Renal cortical epithelial cell (primary cell): ENCODE data around the gene AUTS2. TPM values are rescaled to one million over a fixed set of nuclear protein-coding genes. Genes with fewer than 3 reads are reported as not detected.
"Not testable (repeated sequence)": the region's sequence is repeated elsewhere in the genome, so short reads cannot be mapped to it uniquely, and the experiment has no call there.

Experiments
- DNase-seq: peaks from one replicate; pipeline ENCODE4 v3.0.0-alpha.2; 2011; ENCODE audit warnings: low read depth
- total RNA-seq: library from RNA; depleted of rRNA; stranded (reverse); fragments of >200 nt; gene quantifications from 2 replicates; pipeline ENCODE4 v1.2.3, GENCODE V29; 2014

AUTS2 gene
- total RNA-seq, 1 donor from 2014 or later, result 3.2 TPM

DNA sequence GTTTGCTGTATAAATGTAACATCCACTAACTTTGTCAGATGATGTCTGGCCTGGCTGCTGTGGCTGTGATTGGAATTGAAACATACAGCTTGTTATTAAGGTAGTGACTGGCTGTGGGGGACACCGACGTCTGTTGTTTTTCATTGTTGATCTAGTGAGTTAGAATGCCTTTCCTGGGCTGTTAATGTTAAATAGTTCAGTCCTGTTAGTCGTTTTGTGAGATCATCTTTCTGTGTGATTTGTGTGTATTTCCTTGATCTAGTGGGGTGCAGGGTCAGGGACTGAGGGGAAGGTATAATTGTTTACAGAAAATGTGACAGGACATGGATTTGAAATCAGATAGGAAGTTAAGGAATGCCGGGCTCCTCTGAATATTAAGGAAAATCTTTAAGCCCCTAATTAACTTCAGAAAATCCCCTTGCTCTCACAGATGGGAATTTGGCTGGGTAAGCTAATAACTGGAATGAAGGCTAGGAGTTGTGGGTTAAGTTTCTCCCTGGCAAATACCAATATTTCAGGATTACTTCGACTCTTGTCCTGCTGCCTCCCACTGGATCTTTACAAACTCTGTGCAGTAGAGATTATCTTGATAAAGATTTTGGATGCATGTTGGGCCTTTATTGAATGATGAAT, 163.1 kb downstream of the AUTS2 start:
- no peak for DNase-seq

GRCh38 chr7:69762821-69763352, 164.6 kb downstream of the AUTS2 start:
- no peak for DNase-seq

GRCh38 chr7:69763513-69763912, 165.2 kb downstream of the AUTS2 start:
- DNase-seq, result no peak

- DNase-seq, result no peak
These were observed 165.9 kb downstream of the AUTS2 start for GRCh38 chr7:69764147-69764546.

GRCh38 chr7:69764681-69765080, 166.4 kb downstream of the AUTS2 start:
- no peak for DNase-seq

DNA sequence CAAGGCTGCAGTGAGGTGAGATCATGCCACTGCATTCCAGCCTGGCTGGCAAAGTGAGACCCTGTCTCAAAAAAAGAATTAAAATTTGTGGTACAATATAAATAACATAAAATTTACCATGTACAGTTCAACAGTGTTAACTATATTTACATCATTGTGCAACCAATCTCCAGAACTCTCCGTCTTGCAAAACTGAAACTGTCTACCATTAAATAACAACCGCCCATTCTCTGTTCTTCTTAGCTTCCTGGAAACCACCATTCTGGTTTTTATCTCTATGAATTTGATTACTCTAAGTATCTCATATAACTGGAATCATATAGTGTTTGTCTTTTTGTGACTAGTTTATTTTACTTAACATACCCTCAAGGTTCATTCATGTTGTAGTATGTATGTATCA, 167.6 kb downstream of the AUTS2 start:
- DNase-seq, result no peak

GRCh38 chr7:69768986-69769595, 170.8 kb downstream of the AUTS2 start:
- no peak for DNase-seq

GRCh38 chr7:69769826-69770225, 171.6 kb downstream of the AUTS2 start:
- DNase-seq, result no peak

GRCh38 chr7:69770613-69771012, 172.3 kb downstream of the AUTS2 start:
- DNase-seq, result no peak

DNA sequence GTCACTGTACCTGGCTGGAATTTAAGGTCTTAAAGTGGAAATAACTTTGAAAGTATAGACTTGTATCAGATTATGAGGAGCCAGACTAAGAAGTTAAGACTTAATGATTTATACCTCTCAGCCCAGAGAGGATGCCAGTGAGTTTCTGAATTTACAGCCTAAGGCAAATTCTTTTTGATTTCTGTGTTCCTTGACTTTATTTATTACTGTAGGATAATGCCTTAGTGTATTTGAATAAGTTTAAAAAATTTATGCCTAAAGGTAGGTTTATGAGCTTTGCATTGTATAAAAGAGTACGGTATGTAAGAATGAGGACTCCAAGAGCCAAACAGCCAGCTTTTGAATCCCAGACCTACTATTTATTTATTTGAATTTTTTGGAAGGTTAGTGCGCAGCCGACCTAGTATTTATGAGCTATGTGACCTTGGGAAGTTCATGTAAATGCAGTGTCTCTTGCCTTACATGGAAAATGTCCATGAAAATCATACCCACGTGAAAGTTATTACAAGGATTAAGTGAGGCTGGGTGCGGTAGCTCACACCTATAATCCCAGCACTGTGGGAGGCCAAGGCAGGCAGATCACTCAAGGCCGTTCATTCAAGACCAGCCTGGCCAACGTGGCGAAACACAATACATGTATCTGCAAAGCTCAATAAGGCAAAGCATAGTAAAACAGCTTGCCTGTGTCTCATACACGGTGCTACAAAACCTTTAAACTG, 174.6 kb downstream of the AUTS2 start:
- no peak for DNase-seq

DNA sequence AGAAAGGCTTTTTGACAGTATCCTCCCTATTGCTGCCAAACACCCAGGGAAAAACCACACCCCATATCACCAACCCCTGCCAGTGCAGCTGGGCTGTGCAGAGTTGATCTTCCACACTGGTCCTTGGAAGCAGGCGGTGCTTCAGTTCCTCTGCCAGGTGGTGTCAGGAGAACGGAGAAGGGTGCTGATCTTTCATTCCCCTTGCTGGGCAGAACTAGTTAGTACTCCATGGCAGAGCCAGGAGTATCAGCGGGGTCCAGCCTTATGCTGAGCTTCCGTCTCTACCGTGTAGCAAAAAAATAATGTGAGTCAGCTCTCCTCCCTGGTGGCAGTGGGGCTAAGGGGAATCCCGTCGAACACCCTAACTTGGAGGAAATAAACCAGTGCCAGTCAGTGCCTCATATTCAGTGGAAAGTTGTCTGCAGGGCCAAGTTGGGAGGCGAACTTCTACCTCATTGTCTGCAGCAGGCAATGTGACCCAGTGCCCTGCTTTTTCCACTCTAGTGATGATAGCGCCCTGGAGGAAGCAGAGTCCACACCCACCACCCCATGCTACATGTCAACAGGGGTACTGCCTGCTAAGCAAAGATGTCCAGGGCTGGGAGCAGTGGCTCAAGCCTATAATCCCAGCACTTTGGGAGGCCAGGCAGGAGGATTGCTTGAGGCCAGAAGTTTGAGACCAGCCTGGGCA, 175.4 kb downstream of the AUTS2 start:
- no peak for DNase-seq

DNA sequence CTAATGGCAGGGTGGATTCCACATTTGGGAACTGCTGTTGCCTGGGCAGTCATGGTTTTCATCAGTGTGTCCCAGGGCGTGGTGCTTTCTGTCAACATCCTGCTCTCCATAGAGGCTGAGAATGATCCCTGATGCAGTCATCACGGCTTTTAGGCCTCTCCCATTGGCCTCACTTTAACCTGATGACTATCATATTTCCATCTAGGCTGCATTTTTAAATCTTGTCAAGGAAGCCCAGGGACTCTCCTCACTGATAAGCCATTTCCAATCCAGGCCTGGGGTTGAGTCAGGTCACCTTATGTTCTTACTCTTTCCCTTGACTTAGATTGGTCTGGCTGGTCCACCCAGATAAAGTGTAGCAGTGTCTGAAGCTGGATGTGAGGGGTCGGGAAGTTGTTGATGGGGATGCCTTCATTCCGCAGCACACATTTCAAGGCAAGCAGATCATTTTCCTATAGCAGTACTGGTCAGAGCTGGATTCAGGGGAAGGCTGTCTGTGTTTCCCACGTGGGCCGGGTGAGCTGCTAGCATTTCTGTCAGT, 177.0 kb downstream of the AUTS2 start:
- no peak for DNase-seq

GRCh38 chr7:69776611-69777010, 178.3 kb downstream of the AUTS2 start:
- DNase-seq, result no peak

GRCh38 chr7:69778138-69778537, 179.9 kb downstream of the AUTS2 start:
- DNase-seq, result no peak

DNA sequence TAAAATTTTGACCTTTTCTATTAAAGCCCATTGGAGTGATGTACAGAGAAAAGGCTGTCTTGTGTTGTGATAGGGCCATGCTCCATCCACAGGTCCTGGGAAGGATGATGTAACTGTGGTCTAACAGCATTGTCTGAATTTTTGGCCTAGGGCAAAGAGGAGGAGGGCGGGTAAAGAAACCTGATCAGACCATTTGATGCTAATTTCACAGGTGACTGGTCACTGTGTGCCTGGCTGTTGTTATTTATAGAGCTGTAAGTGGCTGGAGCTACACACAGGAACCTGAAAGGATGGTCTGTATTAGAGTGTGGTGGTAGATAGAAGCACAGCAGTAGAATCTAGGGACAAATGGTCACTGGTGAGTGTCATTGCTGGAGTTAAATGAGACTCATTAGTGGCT, 182.1 kb downstream of the AUTS2 start:
- peak; percentile 44 for DNase-seq

DNA sequence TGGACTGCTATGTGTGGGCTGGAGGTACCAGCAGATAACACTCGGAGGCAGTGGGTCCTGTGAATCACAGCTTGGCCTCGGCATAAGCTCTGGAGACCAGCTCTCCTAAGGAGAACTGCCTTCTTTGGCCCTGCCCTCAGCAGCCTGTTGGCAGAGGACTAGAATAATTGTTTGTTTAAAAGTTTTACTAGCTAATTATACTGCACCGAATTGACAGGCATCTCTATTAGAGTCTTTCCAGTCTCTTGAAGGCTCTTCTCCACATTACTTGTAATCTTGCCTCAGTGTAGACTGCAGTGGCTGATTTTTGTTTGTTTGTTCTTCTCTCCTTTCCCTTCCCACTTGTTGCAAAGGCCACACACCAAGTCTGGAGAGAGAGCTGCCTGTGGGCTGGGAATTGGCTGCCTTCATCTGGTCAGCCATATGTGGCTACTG, 183.2 kb downstream of the AUTS2 start:
- no peak for DNase-seq

DNA sequence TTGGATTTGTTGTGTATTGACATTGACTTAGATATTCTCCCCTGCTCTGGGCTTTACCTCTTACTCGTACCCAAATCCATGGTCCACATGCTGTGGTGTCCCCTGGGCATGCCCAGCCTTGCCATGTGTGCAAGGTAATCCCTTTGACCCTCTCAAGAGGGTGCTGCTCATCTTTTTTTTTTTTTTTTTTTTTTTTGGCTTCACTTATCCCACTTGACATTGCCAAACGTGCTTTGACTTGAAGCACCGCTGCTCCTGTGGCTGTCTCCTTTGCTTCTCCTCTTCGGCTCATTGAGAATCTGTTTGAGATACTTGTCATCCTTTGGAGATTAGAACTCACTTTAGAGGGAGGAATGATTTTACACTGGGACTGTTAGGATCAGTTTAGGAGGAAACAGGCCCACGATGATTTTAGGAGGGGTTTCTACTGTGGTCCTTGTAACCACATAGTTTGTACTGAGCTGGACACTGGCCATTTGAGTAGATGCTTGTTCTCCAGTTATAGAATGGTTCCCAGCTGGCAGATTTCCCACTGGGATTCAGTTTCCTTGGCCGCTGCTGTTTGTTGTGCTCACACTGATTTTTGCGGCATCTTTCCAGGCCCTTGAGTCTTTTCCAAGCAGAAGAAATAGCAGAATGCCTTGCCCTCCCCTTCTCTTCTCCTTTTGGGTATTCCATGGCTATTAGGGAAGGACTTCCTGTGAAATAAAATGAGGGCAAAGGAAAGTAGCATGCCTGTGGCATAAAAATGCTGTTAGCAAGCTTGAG, 184.8 kb downstream of the AUTS2 start:
- DNase-seq, result no peak

DNA sequence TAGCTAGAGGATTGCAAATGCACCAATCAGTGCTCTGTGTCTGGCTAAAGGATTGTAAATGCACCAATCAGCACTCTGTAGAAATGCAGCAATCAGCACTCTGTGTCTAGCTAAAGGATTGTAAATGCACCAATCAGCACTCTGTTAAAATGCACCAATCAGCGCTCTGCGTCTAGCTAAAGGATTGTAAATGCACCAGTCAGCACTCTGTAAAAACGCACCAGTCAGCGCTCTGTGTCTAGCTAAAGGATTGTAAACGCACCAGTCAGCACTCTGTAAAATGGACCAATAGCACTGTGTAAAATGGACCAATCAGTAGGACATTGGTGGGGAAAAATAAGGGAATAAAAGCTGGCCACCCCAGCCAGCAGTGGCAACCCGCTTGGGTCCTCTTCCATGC, 187.9 kb downstream of the AUTS2 start:
- not testable (repeated sequence) for DNase-seq

- no peak for DNase-seq
These were observed 188.6 kb downstream of the AUTS2 start for GRCh38 chr7:69786730-69787395.

DNA sequence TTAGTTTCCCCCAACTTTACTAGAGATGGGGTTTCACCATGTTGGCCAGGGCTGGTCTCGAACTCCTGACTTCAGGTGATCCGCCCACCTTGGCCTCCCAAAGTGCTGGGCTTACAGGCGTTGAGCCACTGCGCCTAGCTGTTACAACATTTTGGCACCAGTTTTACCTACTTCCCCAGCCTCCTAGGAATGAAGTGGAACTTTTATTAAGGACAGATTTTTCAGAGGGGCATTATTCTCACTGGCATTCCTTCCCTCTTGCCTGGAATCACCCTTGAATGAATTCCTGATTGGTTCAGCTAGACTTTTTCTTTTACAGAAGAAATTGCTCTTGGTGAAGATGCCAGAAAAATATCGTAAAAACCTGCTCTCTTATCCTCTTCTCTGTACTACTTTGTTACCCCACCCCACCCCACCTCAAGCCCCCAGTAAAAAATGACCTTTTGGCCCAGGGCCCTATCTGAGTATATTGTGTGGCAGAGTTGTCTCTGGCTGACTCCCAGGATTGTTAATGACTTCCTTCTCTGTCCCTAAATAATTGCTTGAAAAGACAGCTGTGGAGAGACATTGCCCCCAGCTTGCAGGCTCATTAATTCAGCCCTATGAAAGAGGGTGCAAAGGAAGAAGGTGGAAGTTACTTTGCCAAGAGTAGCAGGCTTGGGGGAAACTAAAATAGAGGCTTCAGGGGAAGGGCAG, 189.6 kb downstream of the AUTS2 start:
- no peak for DNase-seq
